ENCODE results near the gene CEBPB.
"Not testable (repeated sequence)": the region's sequence is repeated elsewhere in the genome, so short reads cannot be mapped to it uniquely, and the experiment has no call there.

CEBPB gene

DNA sequence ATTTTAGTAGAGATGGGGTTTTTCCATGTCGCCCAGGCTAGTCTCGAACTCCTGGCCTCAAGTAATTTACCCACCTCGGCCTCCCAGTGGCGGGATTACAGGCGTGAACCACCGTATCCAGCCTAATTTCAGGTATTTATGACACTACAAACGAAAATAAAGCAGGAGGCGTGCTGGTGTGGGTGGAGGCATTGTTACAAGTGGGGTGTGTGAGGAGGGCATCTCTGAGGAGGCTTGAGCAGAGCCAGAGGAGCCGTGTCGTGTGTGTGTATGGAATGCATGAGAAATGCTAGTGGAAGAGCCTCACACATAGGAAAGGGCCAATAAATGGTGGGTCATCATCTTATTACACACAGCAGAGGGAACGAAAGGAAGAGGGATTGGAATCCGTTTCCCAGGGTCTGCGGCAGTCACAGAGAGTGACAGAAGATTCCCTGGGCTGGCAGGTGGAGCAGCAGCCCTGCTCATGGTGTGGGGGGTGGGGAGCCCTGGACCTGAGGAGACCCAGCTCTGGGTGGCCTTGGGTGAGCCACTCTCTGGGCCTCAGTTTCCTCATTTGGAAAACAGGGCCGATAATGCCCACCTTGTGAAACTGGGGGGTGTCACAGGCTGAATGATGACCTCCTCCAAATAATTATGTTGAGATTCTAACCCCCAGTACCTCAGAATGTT, 19.9 kb upstream of the CEBPB start:
- DNase-seq (ENCODE audit: low read depth): no peak

DNA sequence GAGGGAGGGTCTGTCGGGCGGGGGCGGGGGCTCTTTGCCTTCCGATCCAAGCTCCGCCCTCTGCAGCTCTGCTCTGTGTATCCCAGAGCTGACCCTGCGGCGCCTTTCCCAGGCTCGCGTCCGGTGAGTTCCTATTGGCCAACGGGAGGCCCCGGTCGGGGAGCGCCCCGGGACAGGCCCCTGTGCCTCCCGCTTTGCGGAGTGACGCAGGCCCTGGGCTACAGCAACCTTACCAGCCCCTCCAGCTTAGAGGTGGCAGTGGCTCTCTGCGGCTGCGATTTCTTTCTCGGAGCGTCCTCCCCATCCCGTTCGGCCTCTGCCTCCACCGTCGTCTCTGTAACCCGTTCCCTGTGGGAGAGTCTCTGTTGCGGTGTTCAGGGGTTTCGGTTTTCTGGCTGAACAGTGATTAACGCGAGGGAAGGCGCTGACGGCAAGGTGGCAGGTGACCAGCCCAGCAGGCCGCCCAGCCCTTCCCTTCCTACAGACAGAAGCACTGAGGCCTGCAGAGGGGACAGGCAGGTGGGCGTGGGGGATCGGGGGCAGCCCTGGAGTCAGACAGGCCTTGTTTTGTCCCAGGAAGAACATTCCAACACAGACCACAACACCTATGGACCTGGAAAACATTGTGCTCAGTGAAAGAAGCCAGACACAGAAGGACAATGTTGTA, 18.1 kb upstream of the CEBPB start:
- DNase-seq (ENCODE audit: low read depth): peak; percentile 83

DNA sequence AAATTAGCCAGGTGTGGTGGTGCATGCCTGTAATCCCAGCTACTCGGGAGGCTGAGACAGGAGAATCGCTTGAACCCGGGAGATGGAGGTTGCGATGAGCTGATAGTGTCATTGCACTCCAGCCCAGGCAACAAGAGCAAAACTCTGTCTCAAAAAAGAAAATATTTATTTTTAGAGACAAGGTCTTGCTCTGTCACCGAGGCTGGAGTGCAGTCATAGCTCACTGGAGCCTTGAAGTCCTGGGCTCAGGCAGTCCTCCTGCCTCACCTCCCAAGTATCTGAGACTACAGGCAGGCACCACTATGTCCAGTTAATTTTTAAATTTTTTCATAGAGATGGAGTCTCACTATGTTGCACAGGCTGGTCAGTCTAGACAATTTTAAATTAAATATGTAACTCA, 16.2 kb upstream of the CEBPB start:
- DNase-seq (ENCODE audit: low read depth): no peak

DNA sequence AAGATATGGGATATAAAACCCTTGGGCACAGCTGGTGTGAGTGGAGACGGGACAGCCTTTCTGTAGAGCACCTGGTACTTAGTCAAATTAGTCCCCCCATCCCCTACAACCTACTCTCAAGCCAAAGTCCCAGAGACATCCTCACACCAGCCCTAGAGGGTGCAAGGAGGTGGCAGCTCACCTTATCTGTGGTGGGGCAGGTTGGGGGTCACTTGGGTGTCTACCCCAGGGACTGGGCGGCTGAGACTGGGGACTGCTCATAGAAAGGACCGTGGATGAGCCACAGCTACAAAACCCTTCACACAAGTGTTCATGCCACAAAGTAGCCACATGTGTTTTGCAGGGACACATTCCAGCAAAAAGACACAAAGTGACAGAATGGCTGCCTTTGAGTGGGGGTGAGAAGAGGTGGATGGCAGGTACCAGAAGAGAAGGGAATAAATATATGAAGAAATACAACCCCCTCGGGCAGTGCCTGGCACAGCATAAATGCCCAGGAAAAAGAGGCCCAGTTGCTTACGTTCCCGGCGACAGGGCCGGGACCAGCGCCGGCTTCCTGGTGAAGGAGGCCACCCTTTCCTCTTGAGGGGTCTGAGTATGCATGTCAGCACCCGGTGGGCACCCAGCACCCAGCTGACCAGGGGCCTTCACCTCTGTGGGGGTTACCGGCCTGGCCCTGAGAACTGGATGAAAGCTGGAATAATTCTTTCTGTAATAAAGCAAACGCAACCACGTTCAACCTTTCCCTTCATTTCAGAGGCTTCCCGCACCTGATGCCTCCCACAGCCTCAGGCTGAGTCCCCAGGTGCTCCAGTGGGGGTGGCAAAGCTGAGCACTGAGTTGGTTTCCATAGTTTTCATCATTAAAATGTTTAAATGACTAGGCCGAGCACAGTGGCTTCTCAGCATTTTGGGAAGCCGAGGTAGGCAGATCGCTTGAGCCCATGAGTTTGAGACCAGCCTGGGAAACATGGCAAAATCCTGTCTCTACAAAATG, 14.4 kb upstream of the CEBPB start:
- no peak for DNase-seq (ENCODE audit: low read depth)

DNA sequence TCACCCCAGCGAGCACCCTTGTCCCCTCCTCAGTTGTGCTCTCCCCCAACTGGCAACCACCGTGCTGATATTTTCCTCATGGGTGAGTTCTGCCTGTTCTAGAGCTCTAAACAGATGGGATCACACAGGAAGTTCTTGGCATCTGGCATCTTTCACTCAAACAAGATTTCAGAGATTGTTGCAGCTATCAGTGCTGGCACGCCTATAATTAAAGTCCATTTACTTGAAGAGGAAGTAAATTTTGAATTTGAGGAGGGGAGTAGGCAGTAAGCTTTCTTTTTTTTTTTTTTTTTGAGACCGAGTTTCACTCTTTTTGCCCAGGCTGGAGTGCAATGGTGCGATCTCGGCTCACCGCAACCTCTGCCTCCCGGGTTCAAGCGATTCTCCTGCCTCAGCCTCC, 12.0 kb upstream of the CEBPB start:
- DNase-seq (ENCODE audit: low read depth): not testable (repeated sequence)

DNA sequence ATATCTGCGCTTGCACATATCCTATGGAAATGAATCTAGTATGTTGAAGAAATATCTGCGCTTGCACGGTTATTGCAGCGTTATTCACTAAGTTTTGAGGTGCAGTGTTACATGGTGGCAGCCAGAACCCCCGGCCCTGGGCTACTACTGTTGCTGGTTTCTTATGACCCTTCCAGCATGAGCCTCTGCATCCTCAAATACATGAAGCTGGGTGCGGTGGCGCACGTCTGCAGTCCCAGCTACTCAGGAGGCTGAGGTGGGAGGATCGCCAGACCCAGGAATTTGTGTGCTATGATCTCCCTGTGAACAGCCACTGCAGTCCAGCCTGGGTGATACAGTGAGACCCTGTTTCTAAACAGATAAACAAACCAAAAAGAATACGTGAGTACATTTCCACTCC, 9.3 kb upstream of the CEBPB start:
- no peak for DNase-seq (ENCODE audit: low read depth)

DNA sequence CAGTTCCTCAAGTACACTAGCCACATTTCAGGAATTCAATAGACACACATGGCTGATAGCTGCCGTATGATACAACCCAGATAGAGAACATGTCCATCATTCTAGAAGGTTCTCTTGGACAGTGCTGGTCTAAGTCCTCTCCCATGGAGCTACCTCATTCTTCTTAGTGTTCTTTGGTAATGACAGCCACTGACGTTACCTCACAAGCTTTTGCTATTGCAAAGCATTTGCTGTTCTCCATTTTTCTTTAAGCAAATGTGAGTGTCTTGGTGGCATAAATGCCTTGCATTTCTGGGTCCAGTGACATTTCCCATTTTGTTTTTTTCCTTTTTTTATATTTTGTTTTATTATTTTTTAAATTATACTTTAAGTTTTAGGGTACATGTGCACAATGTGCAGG, 8.3 kb upstream of the CEBPB start:
- DNase-seq (ENCODE audit: low read depth): no peak

DNA sequence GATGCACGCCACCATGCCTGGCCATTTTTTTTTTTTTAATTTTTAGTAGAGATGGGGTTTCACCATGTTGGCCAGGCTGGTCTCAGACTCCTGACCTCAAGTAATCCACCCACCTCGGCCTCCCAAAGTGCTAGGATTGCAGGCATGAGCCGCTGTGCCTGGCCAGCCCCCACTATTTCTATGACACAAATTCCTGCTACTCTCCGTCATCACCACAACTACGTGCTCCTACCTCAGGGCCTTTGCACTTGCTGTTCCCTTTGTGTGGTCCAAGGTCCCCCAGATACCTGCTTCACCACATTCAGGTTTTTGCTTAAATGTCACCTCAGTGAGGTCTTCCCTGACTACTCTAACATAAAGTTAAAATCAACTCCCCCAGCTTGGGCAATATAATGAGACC, 5.2 kb upstream of the CEBPB start:
- DNase-seq (ENCODE audit: low read depth): no peak

DNA sequence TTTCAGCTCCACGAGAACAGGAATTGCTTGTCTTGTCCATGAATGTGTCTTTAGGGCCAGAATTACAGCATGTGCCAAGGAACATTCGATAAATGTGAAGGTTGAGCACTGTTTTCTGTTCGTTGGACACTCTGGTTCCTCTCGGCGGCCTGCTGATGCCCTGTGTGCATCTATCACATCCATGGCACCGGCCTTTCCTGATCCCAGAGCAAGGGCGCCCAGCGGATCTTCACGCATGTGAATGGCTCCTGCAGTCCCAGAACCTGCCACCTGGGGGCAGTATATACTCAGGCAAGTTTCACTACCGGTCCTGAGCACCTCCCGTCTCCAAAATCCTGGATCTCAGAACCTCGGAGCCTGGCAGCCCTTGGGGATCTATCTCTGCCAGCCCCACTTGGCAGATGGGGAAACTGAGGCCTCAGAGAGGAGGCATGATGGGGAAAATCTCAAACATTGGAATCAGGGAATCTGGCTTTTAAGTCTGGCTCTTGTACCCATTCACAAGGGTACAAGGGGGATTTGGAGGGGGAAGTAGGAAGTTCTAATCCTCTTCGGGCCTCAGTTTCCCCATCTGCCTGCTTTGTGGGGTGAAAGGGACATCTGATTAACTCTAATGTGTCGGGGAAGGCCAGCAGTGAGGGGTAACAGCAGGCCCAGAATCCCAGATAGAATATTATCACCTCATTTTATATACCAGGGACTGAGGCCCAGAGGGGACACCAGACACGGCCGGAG, 4.3 kb upstream of the CEBPB start:
- DNase-seq (ENCODE audit: low read depth): peak; percentile 98

DNA sequence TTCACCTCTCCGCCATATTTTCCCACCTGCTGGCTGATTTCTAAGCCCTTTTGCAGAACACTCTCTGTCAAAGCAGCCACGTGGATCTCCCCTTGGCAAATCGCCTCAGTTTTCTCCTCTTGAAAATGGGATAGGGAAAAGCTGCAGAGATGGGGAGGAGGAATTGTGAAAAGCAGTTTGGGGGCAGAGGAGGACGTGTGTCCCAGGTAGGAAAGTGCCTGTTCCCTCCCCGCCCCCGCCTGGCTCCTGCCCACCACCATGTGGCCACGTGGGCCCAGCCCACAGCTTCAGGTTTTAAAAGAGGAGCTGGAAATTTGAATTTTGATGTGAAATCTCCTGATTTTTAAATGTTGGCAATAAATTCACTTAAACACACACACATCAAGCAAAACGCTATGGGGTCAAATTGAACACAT, 3.6 kb upstream of the CEBPB start:
- DNase-seq (ENCODE audit: low read depth): no peak

DNA sequence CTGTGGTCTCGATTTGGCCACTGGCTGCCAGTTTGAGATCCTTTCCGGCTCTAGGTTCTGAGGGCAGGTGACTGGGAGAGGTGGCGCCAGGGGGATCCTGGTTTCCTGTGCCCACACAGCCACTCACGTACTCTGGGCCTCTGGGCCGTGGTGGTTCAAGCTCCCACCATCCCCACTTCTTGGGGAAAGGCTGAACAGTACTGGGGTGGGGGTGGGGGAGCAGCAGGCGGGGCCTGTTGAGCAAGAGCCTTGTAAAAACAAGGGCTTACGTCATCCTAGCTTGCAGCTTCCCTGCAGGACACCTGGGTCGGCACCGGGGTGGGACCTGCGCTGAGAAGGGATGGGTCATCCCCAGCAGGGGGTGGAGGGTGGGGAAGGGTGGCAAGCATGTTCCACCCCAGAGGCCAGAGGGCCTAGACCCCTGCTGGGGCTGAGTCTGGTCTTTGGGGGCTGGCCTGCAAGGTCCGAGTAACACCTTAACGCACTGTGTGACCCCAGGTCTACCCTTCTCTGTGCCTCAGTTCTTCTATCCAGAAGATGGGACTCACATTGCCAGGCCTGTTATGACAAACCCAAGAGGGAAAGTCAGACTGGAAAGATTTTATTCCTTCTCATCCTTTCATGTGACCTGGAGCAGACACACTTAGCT, 3.1 kb upstream of the CEBPB start:
- DNase-seq (ENCODE audit: low read depth): no peak

DNA sequence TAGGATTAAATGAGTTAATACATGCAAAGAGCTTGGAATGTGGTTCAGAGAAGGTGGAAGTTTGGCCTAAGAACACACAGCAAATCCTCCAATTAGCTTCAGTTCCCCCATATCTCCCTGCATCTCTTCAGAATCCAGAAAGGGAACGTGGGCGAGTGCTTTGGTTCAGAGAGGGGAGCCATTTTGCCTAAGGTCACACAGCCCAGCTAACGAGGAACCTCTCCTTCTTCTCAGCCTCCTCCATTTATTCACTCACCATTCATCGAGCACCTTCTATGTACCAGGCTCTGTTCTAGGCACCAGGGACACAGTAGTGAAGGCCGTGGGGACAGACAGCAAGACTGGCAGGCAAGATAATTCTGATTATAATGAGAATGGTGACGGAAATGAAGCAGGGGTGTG, 2.3 kb upstream of the CEBPB start:
- DNase-seq (ENCODE audit: low read depth): no peak

DNA sequence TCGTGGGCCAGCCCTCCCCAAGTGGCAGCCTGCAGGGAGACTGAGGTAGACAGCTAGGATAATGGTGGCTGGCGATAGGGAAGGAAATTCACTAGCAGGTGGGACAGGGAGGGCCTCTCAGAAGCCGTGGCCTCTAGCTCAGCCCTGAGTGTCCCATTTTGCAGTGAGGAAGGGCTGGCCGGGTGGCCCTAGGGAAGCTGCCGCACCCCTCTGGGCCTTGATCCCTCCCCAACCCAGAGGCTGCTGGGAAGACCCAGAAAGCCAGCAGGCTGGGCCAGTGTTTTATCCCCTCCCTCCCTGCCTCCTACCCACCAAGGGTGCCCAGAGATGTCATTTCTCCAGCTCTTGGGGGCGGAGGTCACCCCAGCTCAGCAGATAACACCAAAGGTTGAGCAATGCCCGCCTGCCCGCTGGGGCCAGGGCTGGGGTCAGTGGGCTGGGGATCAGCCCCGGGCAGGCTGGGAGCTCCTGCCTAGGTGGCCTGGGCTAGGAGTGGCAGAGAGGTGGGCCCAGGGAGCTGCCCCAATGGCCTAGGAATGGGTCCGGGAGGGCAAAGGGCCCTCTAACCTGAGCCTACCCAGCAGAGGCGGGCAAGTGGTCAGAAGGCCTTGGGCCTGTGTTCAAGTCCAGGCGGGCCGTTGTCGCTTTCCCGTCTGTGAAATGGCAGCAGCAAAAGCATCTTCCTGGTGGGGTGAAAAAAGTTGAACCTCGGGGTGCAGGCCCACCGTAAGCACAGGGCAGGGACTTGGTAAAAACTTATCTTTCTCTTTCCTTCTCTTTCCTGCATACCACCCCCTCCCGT, 1.6 kb upstream of the CEBPB start:
- no peak for DNase-seq (ENCODE audit: low read depth)

DNA sequence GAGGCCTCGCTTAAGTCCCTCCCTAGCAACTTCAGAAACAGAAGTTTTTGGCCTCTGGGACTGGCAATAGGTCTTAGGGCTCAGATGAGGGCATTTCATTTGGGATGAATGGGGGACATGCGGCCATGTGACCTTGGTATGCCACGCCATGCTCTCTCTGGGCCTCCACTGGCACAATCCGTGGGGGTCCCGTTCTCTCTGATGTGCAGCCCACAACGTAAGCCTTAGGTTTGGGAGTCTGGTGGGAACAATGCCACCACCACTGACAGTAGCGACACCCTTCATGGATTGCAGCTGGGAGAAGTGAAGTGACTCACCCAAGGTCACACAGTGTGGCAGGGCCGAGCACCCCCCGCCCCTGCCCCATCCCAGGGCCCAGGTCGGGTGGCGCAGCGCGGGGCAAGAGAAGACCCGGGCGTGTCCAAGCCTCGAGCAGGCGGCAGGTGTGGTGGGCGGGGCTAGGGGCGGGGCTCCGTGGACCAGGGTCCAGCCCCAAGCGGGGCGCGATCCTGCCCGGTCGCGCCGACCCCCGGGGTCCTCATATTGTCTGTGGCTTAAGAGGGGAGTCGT, 864 bp upstream of the CEBPB start:
- DNase-seq (ENCODE audit: low read depth): no peak

DNA sequence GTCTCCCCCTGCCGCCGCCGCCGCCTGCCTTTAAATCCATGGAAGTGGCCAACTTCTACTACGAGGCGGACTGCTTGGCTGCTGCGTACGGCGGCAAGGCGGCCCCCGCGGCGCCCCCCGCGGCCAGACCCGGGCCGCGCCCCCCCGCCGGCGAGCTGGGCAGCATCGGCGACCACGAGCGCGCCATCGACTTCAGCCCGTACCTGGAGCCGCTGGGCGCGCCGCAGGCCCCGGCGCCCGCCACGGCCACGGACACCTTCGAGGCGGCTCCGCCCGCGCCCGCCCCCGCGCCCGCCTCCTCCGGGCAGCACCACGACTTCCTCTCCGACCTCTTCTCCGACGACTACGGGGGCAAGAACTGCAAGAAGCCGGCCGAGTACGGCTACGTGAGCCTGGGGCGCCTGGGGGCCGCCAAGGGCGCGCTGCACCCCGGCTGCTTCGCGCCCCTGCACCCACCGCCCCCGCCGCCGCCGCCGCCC, 474 bp downstream of the CEBPB start:
- DNase-seq (ENCODE audit: low read depth): no peak

DNA sequence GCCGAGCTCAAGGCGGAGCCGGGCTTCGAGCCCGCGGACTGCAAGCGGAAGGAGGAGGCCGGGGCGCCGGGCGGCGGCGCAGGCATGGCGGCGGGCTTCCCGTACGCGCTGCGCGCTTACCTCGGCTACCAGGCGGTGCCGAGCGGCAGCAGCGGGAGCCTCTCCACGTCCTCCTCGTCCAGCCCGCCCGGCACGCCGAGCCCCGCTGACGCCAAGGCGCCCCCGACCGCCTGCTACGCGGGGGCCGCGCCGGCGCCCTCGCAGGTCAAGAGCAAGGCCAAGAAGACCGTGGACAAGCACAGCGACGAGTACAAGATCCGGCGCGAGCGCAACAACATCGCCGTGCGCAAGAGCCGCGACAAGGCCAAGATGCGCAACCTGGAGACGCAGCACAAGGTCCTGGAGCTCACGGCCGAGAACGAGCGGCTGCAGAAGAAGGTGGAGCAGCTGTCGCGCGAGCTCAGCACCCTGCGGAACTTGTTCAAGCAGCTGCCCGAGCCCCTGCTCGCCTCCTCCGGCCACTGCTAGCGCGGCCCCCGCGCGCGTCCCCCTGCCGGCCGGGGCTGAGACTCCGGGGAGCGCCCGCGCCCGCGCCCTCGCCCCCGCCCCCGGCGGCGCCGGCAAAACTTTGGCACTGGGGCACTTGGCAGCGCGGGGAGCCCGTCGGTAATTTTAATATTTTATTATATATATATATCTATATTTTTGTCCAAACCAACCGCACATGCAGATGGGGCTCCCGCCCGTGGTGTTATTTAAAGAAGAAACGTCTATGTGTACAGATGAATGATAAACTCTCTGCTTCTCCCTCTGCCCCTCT, 1.1 kb downstream of the CEBPB start:
- peak; percentile 63 for DNase-seq (ENCODE audit: low read depth)

DNA sequence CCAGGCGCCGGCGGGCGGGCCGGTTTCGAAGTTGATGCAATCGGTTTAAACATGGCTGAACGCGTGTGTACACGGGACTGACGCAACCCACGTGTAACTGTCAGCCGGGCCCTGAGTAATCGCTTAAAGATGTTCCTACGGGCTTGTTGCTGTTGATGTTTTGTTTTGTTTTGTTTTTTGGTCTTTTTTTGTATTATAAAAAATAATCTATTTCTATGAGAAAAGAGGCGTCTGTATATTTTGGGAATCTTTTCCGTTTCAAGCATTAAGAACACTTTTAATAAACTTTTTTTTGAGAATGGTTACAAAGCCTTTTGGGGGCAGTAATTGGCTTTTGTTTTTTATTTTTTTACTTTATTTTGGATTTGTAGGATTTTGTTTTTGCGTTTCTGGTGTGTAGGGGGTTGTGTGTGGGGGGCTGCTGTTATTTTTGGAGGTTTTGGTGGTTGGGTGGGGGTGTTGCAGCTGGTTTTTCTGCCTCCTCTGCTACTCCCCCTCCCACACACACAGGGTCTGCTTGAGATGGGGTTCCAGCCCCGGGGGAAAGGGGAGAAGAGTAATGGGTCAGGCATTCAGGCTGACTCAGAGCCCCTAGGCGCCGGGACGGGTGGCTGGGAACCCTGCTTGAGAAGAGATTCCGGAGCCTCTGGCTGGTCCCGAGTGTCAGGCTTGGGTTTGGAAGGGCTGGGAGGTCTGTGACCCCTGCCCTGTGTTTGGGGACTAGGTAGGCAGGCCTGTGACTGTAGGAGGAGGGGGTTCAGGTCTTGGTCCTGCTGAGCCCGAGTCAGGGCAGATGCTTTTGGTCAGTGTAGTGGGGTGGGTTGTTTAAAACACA, 2.0 kb downstream of the CEBPB start:
- DNase-seq (ENCODE audit: low read depth): peak; percentile 99

DNA sequence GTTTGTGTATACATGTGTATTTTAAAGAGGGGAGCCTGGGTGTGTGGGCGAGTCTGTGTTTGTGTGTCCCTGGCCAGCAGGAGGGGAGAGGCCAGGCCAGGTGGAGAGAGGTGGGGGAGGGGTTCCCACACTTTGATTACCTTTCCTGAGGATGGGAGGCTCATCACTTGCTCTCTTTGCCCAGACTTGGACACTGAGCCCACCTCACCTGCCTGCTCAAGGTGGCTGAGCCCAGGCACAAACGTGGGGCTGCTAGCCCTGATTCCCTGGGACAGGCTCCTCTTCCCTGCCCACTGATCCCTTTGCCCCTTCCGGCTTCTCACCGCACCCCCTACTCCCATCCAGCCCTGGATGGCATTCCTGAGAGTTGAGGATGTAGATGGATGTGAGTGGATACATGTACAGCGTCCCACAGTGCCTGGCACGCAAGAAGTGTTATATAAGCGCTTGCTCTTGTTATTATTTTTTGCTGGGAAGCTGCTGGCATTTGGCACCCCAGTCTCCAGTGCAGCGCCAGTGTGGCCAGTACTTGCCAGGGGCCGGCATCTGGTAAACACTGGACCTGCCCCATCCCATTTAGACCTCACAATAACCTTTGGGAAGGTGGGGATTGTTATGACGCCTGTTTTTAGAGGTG, 2.7 kb downstream of the CEBPB start:
- DNase-seq (ENCODE audit: low read depth): peak; percentile 80

Measured in HS-5 (cell line).